Bronchial epithelial cell (primary cell): ENCODE measurements around the gene EFNA3. TPM values are rescaled to one million over a fixed set of nuclear protein-coding genes. Genes with fewer than 3 reads are reported as not detected.

Experiments
- DNase-seq: peaks from one replicate; pipeline ENCODE4 v3.0.0-alpha.2; 2010; ENCODE audit warnings: low read depth
- FAIRE-seq: peaks from 2 replicates; lab custom pipeline; 2011; peaks lifted over from hg19 to GRCh38; lab: Jason Lieb, UNC
- H3K27me3 ChIP-seq: 2 replicates; pipeline ENCODE4 v1.5.1; 2011; ENCODE audit warnings: low read length; ENCODE audit not compliant: control insufficient read depth, insufficient read depth
- H3K36me3 ChIP-seq: 2 replicates; pipeline ENCODE4 v1.5.1; 2011; ENCODE audit warnings: low read length; ENCODE audit not compliant: control insufficient read depth, insufficient read depth
- H3K4me3 ChIP-seq: 2 replicates; pipeline ENCODE4 v1.5.1; 2011; ENCODE audit warnings: mild to moderate bottlenecking, low read depth, low read length, control low read depth
- total RNA-seq: library from RNA; depleted of rRNA; stranded (reverse); fragments of >200 nt; gene quantifications from 2 replicates; pipeline ENCODE4 v1.2.1, GENCODE V29; 2014
- TF ChIP-seq, protein P1 (sequence below): IDR thresholded peaks from 2 replicates; pipeline ENCODE4 v1.5.1; 2011; ENCODE audit warnings: mild to moderate bottlenecking, moderate library complexity, low read length, control low read depth, inconsistent platforms; ENCODE audit not compliant: insufficient read depth, severe bottlenecking

EFNA3 gene
- total RNA-seq, 1 donor from 2014 or later: 3.7 TPM

DNA sequence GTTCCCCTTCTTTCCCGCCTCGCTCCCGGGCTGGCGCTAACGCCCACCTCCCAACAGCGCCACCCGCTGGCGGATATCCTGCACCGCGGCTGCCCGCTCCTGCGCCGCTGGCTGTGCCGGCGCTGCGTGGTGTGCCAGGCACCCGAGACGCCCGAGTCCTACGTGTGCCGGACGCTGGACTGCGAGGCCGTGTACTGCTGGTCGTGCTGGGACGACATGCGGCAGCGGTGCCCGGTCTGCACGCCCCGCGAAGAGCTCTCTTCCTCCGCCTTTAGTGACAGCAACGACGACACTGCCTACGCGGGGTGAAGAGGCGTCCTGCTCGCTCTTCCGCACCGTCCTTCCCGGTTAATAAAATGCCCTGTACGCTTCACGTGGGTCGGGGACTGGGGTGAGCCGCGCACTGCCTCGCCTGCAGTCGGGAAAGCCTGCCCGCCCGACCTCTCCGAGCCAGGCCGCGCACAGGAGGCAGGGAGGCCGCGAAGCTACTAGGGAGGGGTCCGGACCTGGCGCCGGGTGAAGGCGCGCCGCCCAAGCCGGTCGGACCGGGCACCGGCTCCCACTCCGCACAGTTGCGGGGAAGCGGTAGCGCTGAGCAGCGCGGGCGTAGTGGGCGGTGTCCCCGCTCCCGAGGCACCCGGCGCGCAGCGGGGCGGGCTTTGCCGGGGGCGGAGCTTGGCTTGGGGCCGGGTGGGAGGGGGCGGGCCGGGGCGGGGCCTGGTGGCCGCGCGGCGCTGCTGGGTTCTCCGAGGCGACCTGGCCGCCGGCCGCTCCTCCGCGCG is 27.9 kb upstream of the EFNA3 start, which contains the start of gene ADAM15:
ADAM15 (plus strand) TSS at position 757 of the 782 bp plus-strand sequence. CDS start 71 bp downstream, outside the sequence.
- FAIRE-seq: no peak
- H3K27me3 ChIP-seq: no peaks in the 10 kb centered on the region
- H3K36me3 ChIP-seq: peaks cover 20% of the 10 kb centered on the region
- peak; percentile 53 for DNase-seq
- H3K4me3 ChIP-seq: peak within 1 kb of the TSS; percentile 88
- TF ChIP-seq, protein P1, sequence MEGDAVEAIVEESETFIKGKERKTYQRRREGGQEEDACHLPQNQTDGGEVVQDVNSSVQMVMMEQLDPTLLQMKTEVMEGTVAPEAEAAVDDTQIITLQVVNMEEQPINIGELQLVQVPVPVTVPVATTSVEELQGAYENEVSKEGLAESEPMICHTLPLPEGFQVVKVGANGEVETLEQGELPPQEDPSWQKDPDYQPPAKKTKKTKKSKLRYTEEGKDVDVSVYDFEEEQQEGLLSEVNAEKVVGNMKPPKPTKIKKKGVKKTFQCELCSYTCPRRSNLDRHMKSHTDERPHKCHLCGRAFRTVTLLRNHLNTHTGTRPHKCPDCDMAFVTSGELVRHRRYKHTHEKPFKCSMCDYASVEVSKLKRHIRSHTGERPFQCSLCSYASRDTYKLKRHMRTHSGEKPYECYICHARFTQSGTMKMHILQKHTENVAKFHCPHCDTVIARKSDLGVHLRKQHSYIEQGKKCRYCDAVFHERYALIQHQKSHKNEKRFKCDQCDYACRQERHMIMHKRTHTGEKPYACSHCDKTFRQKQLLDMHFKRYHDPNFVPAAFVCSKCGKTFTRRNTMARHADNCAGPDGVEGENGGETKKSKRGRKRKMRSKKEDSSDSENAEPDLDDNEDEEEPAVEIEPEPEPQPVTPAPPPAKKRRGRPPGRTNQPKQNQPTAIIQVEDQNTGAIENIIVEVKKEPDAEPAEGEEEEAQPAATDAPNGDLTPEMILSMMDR: peak; percentile 96

DNA sequence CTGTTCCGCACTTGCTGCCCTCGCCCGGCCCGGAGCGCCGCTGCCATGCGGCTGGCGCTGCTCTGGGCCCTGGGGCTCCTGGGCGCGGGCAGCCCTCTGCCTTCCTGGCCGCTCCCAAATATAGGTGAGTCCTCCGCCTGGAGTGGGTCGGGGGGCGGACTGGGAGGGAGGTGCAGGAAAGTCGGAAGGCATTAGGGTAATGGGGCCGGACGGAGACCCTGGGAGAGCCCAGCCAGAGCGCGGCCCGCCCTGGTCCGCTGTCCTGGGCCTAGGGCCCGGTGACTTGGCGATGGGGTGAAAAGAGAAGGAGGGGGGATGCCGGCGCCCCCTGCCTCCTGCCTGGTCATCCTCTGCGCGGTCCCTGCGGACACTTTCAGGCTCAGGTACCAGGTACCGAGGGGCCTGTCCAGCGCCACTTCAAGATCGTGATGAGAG is 27.3 kb upstream of the EFNA3 start:
- Histone ChIP-seq H3K27me3 (no peaks in the 10 kb centered on the region), H3K4me3 (peak overlapping the region; percentile 88), H3K36me3 (peaks cover 25% of the 10 kb centered on the region)
- no peak for DNase-seq
- TF ChIP-seq, protein P1: peak; percentile 6
- no peak for FAIRE-seq

DNA sequence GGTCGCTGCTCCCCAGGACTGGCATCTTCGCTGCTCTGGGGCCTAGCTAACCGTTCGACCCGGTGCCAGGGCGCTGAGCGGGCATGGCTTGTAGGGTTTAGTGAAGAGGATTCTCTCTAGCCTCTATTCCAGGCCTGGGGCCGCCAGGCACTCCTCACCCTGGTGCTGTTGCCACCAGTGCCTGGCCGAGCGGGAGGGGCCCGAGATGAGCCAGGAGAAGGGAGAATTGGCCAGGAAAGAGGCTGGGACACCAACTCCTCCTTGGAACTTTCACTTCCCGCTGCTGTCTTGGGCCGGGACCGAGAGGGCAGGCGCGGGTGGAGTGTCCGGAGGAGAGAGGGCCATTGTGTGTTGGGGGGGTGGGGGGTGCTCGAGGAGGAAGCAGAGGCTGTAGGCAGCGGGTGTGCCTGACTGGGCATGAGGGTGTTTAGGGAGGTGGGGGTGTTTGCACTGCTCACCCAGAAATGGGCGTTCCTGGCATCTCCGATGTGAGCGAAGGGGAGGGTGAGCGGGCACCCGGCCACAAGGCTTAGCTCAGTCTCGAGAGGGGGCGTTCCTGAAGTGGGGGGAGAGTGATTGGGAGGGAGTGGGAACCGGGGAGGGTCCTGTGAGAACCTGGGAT is 26.7 kb upstream of the EFNA3 start:
- H3K4me3 ChIP-seq: peak overlapping the region; percentile 88
- H3K36me3 ChIP-seq: peaks cover 30% of the 10 kb centered on the region
- H3K27me3 ChIP-seq: no peaks in the 10 kb centered on the region
- FAIRE-seq (no peak), DNase-seq (peak; percentile 48)
- TF ChIP-seq, protein P1: no peak

DNA sequence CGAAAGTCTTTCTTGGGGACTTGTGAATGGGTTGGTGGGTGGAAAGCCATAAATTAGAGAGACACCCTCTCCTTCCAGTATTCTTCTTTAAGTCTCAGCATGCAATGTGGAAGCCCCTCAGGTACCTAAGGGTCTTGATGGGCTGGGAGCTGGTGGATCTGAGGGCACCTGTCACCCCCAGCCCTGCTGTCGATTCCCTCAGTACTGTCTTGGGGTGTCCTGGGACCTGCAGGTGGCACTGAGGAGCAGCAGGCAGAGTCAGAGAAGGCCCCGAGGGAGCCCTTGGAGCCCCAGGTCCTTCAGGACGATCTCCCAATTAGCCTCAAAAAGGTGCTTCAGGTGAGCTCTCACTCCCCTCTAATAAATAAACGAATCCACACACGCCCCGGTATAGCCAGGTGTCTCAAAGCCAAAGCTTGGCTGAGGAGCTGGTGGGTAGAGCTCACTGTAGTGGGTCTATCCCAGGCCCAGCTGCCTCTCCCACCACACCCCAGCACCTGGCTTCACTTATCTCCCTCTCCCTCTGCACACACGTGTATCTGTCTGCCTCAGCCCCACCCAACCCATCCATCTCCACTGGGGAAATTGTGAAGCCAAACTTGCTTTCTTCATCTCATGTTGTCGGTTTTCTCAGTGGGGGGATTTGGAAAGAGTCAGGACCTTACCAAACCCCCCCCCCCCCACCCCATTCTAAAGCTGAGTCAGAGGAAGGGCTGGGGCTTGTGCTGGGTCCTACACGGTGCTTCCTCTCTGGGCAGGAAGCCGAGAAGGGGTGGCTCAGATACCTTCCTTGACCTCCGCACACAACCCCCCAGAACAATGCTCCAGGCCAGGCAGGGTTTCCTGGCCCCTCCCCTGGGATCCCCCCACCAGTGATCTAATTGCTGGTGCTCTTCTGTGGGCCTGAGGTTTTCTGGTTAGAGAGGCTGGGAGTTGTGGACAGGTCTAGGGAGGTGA is 25.9 kb upstream of the EFNA3 start:
- DNase-seq: peak; percentile 42
- Histone ChIP-seq H3K36me3 (peaks cover 38% of the 10 kb centered on the region), H3K4me3 (peak overlapping the region; percentile 88), H3K27me3 (no peaks in the 10 kb centered on the region)
- TF ChIP-seq, protein P1: peak; percentile 72
- no peak for FAIRE-seq

DNA sequence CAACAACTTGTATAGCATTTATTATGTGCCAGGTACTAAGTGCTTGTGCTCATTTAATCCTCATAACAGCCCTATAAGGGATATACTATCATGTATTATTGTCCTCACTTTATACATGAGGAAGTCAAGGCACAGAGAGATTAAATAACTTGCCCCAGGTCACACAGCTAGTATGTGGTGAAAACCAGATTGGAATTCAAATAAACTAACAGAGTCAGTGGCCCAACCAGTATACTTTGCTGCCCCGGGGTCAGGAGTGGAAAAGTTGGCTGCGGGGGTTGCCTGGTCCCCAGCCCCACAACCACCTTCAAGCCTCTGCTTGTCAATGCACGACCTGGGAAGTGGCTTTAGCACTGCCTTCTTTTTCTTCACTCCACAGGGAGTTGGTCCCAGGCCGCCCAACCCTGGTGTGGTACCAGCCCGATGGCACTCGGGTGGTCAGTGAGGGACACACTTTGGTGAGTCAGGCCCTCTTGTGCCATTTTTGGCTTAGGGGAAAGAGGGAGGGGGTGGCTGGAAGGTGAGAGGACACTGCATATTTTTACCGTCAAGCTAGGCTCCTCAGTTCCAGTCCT is 25.0 kb upstream of the EFNA3 start:
- Histone ChIP-seq H3K36me3 (peaks cover 47% of the 10 kb centered on the region), H3K27me3 (no peaks in the 10 kb centered on the region), H3K4me3 (no peak overlapping the region)
- FAIRE-seq (no peak), DNase-seq (no peak)
- TF ChIP-seq, protein P1: no peak
